LHCN-M2 (cell line): ENCODE measurements around the gene ADH1C. TPM values are rescaled to one million over a fixed set of nuclear protein-coding genes. Genes with fewer than 3 reads are reported as not detected.

Source experiments
- DNase-seq: peaks from one replicate; pipeline ENCODE4 v3.0.0-alpha.2; 2012; ENCODE audit warnings: low read depth
- total RNA-seq: library from RNA; depleted of rRNA; stranded (reverse); fragments of >200 nt; gene quantifications from 2 replicates; pipeline ENCODE4 v1.2.3, GENCODE V29; 2014; rRNA removed

ADH1C gene
- total RNA-seq, 1 experiment from 2014 or later = not detected

DNA sequence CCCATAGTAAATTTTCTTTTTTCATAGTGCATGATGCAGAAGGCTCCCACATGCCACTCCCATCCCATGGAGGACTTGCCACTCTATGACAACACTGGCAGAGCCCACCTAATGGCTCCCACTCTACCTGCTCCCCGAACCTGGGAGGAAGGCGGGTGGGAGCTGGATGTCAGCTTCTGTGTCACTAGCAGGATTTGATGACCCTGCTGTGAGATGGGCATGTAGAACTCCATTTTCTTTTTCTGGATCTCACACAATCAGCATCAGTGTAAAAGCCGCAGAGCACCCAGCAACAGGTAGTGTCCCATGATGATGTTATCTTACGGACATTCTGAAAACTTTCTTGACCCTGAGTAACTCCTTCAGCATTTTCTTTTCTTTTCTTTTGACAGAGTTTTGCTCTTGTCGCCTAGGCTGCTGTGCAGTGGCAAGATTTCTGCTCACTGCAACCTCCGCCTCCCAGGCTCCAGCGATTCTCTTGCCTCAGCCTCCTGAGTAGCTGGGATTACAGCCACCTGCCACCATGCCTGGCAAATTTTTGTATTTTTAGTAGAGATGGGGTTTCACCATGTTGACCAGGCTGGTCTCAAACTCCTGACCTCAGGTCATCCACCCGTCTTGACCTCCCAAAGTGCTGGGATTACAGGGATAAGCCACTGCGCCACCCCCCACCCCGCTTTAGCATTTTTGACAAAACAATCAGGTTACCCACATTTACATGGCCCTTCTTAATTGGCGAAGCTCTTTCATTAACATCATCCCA lies 46.7 kb downstream of the ADH1C start:
- no peak for DNase-seq

GRCh38 chr4:99301376-99302164 lies 51.0 kb downstream of the ADH1C start:
- DNase-seq = no peak

DNA sequence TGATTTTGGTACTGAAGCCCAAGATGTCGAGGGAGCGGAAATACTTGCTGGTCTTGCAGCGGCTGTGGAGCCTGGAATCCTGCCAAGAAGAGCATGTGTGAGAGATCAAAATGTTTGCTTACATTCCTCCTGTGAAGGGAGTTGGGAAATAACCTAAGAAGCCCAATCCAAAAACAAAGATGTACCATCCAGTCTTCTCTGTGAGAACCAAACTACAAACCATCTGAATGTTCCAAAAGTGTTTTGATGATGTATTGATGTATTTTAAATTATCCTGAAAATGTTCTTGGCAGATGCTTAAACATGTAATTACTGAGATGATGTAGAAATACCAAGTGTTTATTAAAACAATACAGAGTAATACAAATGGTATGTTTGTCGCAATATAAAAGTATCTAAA lies 51.6 kb downstream of the ADH1C start:
- peak; percentile 74 for DNase-seq

DNA sequence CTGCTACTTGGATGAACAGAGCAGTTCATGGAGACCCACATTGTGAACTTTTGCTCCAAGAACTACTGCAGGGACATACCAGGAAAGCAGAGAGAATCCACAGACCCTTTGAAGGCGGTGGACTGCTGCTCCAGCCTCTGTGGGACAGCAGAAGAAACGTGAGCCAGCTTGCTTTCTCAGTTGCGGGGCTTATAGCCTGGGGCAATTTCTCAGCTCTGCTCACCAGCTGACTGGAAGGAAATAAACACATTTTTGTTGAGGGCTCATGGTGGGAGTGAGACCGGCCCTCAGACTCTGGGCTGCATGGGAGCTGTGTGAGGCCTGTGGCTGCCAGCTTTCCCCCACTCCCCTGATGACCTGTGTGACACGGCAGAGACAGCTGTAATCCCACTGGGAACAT lies 59.2 kb downstream of the ADH1C start:
- no peak for DNase-seq

- no peak for DNase-seq
These were observed 61.4 kb downstream of the ADH1C start, which contains the start of gene ADH1A for GRCh38 chr4:99290848-99291786. TSS of gene ADH1A (minus strand) at chr4:99290985. CDS start at chr4:99290914, 71 bp downstream.

Other genes starting within 250 kb of the ADH1C start
- gene ADH4, start 208.4 kb downstream of the ADH1C start, total RNA-seq = not detected in 2 replicates
- not detected in 2 replicates for gene ADH6, start 133.5 kb downstream of the ADH1C start, total RNA-seq
- not detected in 2 replicates for gene ADH1A, start 61.8 kb downstream of the ADH1C start, total RNA-seq
- not detected in 2 replicates for gene ADH1B, start 31.3 kb downstream of the ADH1C start, total RNA-seq
- gene ADH7, start 82.6 kb upstream of the ADH1C start, total RNA-seq = not detected in 2 replicates
- not detected in 2 replicates for gene C4orf17, start 158.3 kb upstream of the ADH1C start, total RNA-seq
- 6.0 and 9.6 TPM in 2 replicates for gene TRMT10A, start 211.3 kb upstream of the ADH1C start, total RNA-seq
- 0.06 TPM in 1 of 2 replicates, not detected in the other for gene MTTP, start 222.1 kb upstream of the ADH1C start, total RNA-seq